ENCODE results near the gene C1orf35. TPM values are rescaled to one million over a fixed set of nuclear protein-coding genes. Genes with fewer than 3 reads are reported as not detected.

C1orf35 gene
- total and polyA plus RNA-seq, 2 donors: 4.3 to 25.7 TPM

DNA sequence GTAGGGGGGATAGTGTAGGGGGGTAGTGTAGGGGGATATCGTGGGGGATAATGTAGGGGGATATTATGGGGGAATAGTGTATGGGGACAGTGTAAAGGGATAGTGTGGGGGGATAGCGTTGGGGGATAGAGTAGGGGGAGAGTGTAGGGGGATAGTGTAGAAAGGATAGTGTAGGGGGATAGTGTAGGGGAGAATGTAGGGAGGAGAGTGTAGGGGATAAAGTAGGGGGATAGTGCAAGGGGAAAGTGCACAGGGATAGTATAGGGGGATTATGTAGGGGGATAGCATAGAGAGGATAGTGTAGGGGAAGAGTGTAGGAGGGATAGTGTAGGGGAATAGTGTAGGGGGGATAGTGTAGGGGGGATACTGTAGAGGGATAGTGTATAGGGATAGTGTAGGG lies 33.0 kb downstream of the C1orf35 start:
- no peaks in the 10 kb centered on the region for H3K36me3 ChIP-seq (ENCODE audit: insufficient read depth)
- no peak overlapping the region for H3K27ac ChIP-seq (ENCODE audit: low read depth)
- DNase-seq (ENCODE audit: extremely low spot score): no peak
- H3K4me3 ChIP-seq (ENCODE audit: low read depth, low read length): no peak overlapping the region
- no peaks in the 10 kb centered on the region for H3K4me1 ChIP-seq (ENCODE audit: insufficient read depth)
- WGBS: 64% methylated on average over 2 of the region's 2 CpGs

DNA sequence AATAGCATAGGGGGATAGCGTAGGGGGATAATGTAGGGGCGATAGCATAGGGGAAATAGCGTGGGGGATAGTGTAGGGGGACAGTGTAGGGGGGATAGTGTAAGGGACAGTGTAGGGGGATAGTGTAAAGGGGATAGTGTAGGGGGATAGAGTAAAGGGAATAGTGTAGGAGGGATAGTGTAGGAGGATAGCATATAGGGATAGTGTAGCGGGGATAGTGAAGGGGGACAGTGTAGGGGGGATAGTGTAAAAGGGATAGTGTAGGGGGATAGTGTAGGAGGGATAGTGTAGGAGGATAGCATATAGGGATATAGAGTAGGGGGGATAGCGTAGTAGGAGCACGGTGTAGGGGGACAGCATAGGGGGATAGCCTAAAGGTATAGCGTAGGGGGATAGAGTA lies 34.8 kb downstream of the C1orf35 start:
- no peak overlapping the region for H3K27ac ChIP-seq (ENCODE audit: low read depth)
- WGBS: 78% methylated on average over 7 of the region's 7 CpGs

DNA sequence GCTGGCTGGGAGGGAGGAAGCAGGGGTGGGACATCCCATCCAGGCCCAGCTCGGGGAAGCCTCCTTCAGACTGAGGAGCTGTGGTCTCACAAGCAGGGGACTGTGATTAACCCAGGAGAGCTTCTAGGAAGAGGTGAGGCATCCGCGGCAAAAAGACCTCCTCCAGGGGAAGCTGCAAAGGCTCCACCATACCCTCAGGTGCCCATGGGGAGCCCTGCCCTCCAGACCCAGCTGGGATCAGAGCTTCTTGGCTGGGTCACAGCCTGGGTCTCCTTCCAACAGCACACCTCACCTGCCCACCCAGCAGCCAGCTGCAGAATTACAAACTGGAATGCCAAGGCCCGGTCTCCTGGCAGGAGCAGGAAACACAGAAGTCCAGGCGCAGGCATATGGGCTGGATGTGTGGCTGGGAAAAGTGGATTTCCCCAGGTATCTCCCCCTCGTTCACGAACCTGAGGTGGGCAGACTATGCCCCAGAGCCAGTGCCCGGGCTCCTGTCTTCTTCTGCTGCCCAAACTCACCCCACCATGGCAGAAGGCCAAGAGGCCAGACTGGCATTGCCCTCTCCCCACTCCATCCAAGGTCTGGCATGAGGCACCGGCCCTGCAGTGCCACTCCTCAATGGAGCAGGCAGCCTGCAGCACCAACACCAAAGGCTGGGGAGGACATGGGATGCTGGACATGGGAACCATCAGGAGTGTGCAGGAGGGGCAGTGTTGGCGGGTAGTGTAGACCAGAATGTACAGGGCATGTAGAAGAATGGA lies 36.1 kb downstream of the C1orf35 start:
- no peak for DNase-seq (ENCODE audit: extremely low spot score)
- WGBS: 57% methylated on average over 10 of the region's 10 CpGs
- no peaks in the 10 kb centered on the region for H3K4me1 ChIP-seq (ENCODE audit: insufficient read depth)

More for the DNA sequence above, 34.8 kb downstream of the C1orf35 start:
- Histone ChIP-seq H3K4me3 (ENCODE audit: low read depth, low read length) (no peak overlapping the region), H3K4me1 (ENCODE audit: insufficient read depth) (no peaks in the 10 kb centered on the region), H3K36me3 (ENCODE audit: insufficient read depth) (no peaks in the 10 kb centered on the region)
- no peak for DNase-seq (ENCODE audit: extremely low spot score)

DNA sequence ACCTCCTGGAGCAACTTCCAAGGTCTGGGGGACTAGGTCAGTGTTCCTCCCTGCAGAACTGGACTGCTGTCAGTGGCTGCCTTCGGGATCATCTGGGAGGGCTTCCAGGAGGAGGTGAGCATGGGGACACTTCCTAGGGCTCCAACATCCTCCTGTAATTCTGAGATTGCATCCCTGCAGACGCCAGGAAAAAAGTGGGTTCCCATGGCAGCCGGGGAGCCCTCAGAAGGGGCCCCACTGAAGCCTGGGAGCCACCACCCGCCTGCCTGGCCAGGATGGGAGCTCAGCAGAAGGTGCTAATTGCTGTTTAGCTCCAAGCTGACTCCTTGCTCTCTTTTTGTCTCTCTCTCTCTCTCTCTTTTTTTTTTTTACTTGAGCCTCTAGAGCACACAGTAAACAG lies 36.7 kb downstream of the C1orf35 start:
- H3K4me1 ChIP-seq (ENCODE audit: insufficient read depth): no peaks in the 10 kb centered on the region
- WGBS: 26% methylated on average over 4 of the region's 4 CpGs
- no peak overlapping the region for H3K4me3 ChIP-seq (ENCODE audit: low read depth, low read length)
- no peak for DNase-seq (ENCODE audit: extremely low spot score)
- H3K27ac ChIP-seq (ENCODE audit: low read depth): no peak overlapping the region
- H3K36me3 ChIP-seq (ENCODE audit: insufficient read depth): no peaks in the 10 kb centered on the region

More for the DNA sequence above, 36.1 kb downstream of the C1orf35 start:
- no peaks in the 10 kb centered on the region for H3K36me3 ChIP-seq (ENCODE audit: insufficient read depth)
- no peak overlapping the region for H3K4me3 ChIP-seq (ENCODE audit: low read depth, low read length)
- no peak overlapping the region for H3K27ac ChIP-seq (ENCODE audit: low read depth)

DNA sequence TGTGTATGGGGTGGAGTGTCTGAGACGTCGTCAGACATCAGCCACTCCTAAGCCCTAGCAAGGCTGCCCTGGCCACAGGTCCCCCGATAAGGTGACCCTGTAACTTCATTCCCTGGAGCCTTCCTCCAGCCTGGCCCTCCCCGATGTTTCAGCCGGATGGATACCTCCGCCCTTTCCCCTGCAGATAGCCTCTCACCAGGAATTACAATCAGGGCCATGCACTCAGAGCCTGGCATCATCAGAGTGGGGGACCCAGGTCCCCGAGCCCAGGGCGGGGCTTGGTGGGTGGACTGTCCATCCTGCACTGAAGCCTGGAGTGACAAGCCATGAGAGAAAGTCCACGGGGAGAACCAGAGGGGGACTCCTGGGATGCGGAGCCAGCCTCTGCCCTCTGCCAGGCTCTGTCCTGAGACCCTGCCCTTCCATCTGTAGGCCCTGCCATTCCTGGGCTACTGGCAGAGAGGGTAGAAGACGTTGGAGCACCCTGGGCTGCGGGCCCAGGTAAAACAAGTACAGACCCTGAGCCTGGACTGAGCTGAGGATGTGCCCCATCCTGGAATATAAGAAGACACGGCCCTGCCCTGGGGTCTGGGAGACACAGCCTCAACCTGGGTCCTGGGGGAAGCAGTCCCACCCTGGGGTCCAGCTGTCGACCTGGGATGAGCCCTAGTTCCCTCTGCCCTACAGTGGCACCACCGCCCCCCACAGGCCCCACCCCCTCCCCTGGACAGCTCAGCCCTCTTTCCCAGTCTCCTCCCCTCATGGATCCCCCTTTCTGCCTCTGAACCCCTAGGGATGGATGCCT lies 37.4 kb downstream of the C1orf35 start:
- H3K4me1 ChIP-seq (ENCODE audit: insufficient read depth): no peaks in the 10 kb centered on the region
- H3K27ac ChIP-seq (ENCODE audit: low read depth): no peak overlapping the region
- no peaks in the 10 kb centered on the region for H3K36me3 ChIP-seq (ENCODE audit: insufficient read depth)
- DNase-seq (ENCODE audit: extremely low spot score): no peak
- WGBS: 71% methylated on average over 15 of the region's 15 CpGs
- no peak overlapping the region for H3K4me3 ChIP-seq (ENCODE audit: low read depth, low read length)

DNA sequence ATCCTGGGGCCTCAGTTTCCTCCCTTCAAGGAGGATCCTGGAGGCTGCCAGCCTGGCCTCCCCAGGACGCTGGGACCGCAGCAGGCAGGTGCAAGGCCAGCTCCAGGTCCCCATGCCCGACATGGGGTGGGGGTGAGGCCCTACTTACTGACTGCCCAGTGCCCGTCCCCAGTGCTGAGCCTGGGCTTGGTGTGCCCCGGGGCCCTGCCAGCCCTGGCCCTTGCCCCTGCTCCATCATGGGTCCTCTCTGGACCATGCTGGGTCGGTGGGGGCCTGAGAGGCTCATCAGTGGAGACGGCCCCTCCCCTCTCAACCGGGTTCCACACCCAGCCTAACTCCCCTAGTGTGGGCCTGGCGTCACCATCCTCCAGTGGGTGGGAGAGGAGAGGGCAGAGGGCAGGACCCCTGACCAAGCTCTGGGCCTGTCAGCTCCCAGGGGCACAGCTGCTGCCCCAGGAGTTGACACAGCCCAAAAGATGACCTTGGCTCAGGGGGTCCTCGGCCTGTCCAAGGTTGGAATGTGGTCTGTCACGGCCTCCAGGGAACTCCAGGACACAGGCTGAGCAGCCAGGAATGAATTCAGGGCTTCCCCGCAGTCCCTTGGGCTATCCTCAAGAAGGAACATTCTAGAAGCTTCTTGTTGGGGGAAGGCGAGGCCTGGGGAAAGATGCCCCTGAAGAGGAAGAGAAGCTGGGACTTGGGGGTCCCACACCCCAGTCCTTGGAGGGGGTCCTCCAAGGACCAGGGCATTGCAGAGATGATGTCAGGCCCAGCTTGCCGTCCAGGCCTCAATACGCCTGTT lies 38.2 kb downstream of the C1orf35 start:
- Histone ChIP-seq H3K27ac (ENCODE audit: low read depth) (no peak overlapping the region), H3K4me3 (ENCODE audit: low read depth, low read length) (no peak overlapping the region), H3K4me1 (ENCODE audit: insufficient read depth) (no peaks in the 10 kb centered on the region), H3K36me3 (ENCODE audit: insufficient read depth) (no peaks in the 10 kb centered on the region)
- no peak for DNase-seq (ENCODE audit: extremely low spot score)
- 72% methylated on average over 15 of the region's 15 CpGs for WGBS

DNA sequence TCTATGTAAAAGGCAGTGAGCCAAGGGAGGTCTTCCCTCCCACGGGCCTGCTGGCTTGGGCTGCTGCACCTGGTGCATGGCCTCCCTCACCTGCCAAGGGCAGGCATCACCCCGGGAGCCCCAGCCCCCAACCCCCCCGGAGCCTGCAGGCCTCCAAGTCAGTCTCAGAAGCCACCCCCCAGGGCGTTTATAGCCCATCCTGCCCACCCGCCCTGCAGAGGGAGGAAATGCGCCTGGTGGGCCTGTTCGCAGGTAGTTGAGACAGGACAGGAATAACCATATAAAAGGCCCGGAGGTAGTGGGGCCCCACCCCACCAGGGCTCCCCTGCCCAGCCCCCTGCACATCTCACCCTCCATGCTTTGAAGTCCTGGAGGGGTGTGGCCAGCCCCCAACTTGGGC lies 38.8 kb downstream of the C1orf35 start:
- DNase-seq (ENCODE audit: extremely low spot score): no peak
- no peaks in the 10 kb centered on the region for H3K4me1 ChIP-seq (ENCODE audit: insufficient read depth)
- no peaks in the 10 kb centered on the region for H3K36me3 ChIP-seq (ENCODE audit: insufficient read depth)
- no peak overlapping the region for H3K4me3 ChIP-seq (ENCODE audit: low read depth, low read length)
- no peak overlapping the region for H3K27ac ChIP-seq (ENCODE audit: low read depth)
- 44% methylated on average over 8 of the region's 8 CpGs for WGBS

DNA sequence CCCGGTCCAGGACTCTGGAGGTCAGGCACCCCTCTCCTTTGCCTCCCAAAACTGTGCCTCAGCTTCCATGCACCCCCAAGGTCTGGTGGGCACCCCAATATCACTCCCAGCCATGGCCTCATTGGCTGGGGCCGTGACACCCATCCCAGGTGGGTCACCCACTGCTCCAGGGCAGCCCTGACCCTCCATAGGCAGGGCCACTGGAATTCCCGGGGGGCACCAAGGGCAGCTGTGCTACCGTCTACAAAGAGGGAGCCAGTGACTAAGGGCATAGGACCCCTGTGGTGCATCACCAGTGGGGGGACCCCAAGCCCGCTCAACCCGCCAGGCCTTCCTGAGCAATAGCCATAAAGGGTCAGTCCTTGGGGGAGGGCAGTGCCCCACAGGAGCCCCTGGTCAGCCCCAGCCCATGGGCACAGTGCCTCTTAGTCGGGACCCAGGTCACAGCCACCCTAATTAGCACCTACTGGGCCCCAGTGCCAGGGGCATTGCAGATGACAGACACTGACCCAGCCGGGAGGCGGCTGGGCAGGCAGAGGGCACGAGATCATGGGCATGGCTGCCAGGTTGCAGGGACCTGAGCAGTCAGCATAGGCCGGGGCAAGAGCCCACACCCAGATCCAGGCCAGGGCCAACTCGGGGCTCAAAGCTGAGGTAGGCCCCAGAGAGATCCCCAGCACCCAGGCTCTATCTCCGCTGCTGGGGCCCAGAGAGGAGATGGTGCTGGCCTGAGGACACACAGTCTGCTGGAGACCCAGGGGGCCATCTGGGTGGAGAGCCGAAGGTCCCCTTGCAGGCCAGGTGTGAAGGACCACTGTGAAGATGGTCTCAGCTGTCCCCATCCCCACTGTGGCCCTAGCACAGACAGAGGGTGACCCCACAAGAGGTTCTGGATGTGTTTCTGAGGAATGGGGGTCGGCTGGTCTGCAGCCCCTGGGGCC lies 39.6 kb downstream of the C1orf35 start:
- 83% methylated on average over 15 of the region's 15 CpGs for WGBS
- Histone ChIP-seq H3K4me1 (ENCODE audit: insufficient read depth) (no peaks in the 10 kb centered on the region), H3K27ac (ENCODE audit: low read depth) (no peak overlapping the region), H3K4me3 (ENCODE audit: low read depth, low read length) (no peak overlapping the region), H3K36me3 (ENCODE audit: insufficient read depth) (no peaks in the 10 kb centered on the region)
- DNase-seq (ENCODE audit: extremely low spot score): no peak

DNA sequence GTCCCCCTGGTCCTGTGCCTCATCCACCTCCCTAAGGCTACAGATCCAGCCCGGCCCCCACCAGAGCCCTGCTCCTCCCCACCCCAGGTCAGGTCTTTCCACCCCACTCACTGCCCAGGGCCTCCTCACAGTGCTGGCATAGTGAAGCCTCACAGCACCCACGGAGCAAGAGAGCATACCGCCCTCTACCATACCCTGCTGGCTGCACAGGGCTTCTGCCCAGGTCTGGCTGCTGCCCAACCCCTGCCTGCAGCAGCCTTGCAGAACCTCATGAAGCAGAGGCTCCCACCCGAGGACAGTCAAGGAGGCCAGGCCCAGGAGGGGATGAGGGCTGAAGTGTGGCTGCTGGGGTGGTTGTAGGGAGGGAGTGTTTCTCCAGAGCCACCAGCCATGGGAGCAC lies 40.3 kb downstream of the C1orf35 start:
- WGBS: 68% methylated on average over 4 of the region's 4 CpGs

DNA sequence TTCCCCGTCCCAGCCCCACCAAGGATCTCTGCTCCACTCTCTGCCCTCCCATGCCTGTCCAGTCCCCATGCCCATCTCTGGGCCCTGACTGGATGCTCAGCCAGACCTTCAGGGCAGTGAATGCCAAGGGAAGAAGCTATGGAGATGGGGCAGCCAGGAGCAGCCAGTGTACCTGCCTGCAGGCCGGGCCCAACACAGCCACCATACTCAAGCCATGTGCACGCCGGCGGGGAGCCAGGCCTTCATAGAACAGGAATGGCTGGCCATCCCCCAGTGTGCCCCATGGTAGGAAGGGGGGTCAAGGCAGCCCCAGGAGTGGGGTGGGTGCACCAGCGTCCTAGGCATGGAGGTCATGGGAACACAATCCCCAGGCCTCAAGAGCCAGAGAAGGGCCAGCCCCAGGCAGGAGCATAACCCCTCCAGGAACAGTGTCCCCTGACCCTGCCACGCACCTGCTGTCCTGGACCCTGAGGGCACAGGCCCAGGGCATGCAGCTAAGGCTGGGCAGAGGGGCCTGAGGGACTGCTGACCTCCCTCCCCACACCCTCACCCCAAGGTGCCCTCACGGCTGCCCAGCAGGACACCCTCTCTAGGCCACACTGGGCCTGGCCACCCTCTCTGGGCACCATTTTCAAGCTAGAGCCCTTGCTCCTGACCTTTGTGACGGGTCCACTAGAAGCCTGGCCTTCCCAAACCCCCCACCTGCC lies 40.9 kb downstream of the C1orf35 start:
- DNase-seq (ENCODE audit: extremely low spot score): no peak
- Histone ChIP-seq H3K4me1 (ENCODE audit: insufficient read depth) (no peaks in the 10 kb centered on the region), H3K36me3 (ENCODE audit: insufficient read depth) (no peaks in the 10 kb centered on the region), H3K4me3 (ENCODE audit: low read depth, low read length) (no peak overlapping the region), H3K27ac (ENCODE audit: low read depth) (no peak overlapping the region)
- 96% methylated on average over 9 of the region's 9 CpGs for WGBS

More for the DNA sequence above, 40.3 kb downstream of the C1orf35 start:
- no peak for DNase-seq (ENCODE audit: extremely low spot score)
- no peaks in the 10 kb centered on the region for H3K4me1 ChIP-seq (ENCODE audit: insufficient read depth)
- no peak overlapping the region for H3K27ac ChIP-seq (ENCODE audit: low read depth)
- H3K4me3 ChIP-seq (ENCODE audit: low read depth, low read length): no peak overlapping the region
- no peaks in the 10 kb centered on the region for H3K36me3 ChIP-seq (ENCODE audit: insufficient read depth)

DNA sequence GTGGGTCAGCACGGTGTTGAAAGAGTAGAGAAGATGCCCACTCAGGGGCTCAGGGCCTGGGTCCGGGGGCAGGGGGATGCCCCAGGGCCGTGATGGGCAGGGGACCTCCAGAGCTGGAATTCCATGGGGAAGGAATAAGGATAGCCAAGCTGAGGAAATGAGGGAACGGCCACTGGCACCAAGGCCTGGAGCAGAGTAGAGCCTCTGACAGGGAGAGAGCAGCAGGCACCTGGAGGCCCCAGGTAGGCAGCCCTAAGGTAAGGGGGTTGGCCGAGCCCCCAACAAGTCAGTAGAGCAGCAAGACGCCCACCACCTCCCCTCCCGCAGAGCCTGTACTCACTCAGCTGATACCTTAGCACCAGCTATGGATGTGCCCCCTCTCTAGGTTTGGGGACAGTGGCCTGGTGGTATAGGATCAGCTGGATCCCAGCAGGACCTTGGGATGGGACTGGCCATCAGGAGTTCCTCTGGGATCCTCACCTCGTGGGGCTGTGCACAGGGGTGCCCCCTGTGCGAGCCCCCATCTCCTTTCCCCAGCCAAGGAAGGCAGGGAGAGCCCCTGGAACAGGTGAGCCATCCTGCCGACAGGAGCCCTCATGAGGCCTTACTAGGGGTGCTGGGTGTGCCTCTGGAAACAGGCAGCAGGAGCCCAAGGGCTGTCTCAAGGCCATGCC lies 41.6 kb downstream of the C1orf35 start:
- H3K27ac ChIP-seq (ENCODE audit: low read depth): no peak overlapping the region
- no peak for DNase-seq (ENCODE audit: extremely low spot score)
- H3K36me3 ChIP-seq (ENCODE audit: insufficient read depth): no peaks in the 10 kb centered on the region
- no peaks in the 10 kb centered on the region for H3K4me1 ChIP-seq (ENCODE audit: insufficient read depth)
- WGBS: 84% methylated on average over 10 of the region's 10 CpGs
- no peak overlapping the region for H3K4me3 ChIP-seq (ENCODE audit: low read depth, low read length)

Data from urinary bladder (tissue), 4 donors.